HEK293 (cell line): ENCODE data around the gene MUC2.

Experiments used
- CTCF ChIA-PET: fragments of 350-600 bp; formaldehyde crosslinking; extraction: SDS; loops from one replicate; lab custom pipeline; 2021; ENCODE audit warnings: antibody characterized with exemption; lab: Yijun Ruan, JAX
- POLR2A ChIA-PET: fragments of 300-600 bp; formaldehyde crosslinking; extraction: SDS; loops from one replicate; lab custom pipeline; 2020; ENCODE audit warnings: antibody characterized with exemption, inconsistent platforms; lab: Yijun Ruan, JAX
- H3K27ac ChIP-seq: fragments of 200-500 bp; sonication (Bioruptor generic); 2 replicates; pipeline ENCODE4 v1.5.1; 2014; ENCODE audit warnings: low read depth, low read length, control low read depth, inconsistent platforms; ENCODE audit errors: extremely low read depth
- H3K36me3 ChIP-seq, 2 experiments: fragments of 200-500 bp in 1 of 2; sonication (Bioruptor generic) in 1 of 2; 1 replicate in 1 of 2; 2 replicates in 1 of 2; pipeline ENCODE4 v1.5.1; 2014 to 2017; ENCODE audit warnings: inconsistent platforms in 2 of 2, low read length in 2 of 2; ENCODE audit not compliant: control insufficient read depth in 2 of 2, insufficient read depth in 1 of 2
- H3K4me1 ChIP-seq: fragments of 200-500 bp; sonication (Bioruptor generic); 2 replicates; pipeline ENCODE4 v1.5.1; 2014; ENCODE audit warnings: mild to moderate bottlenecking, low read length, inconsistent platforms; ENCODE audit not compliant: control insufficient read depth, insufficient read depth
- H3K4me3 ChIP-seq: 2 replicates; pipeline ENCODE4 v1.5.1; 2011; ENCODE audit warnings: low read depth, mild to moderate bottlenecking, control low read depth, low read length, moderate library complexity
- H3K9me3 ChIP-seq: fragments of 200-500 bp; sonication (Bioruptor generic); 2 replicates; pipeline ENCODE4 v1.5.1; 2014; ENCODE audit warnings: low read depth, low read length, inconsistent platforms; ENCODE audit not compliant: control insufficient read depth, insufficient read depth
- EGR2 ChIP-seq: fragments of 450-650 bp; formaldehyde crosslinking; IDR thresholded peaks from 2 replicates; pipeline ENCODE4 v1.5.1; 2016; ENCODE audit warnings: low read depth, missing biosample characterization, missing genetic modification characterization
- KLF1 ChIP-seq: fragments of 450-650 bp; formaldehyde crosslinking; IDR thresholded peaks from 2 replicates; pipeline ENCODE4 v1.5.1; 2016; ENCODE audit warnings: missing biosample characterization, missing genetic modification characterization
- KLF7 ChIP-seq: fragments of 450-650 bp; formaldehyde crosslinking; IDR thresholded peaks from 2 replicates; pipeline ENCODE4 v1.5.1; 2016; ENCODE audit warnings: missing biosample characterization, missing genetic modification characterization, borderline replicate concordance
- MEIS1 ChIP-seq: sonication (generic); formaldehyde crosslinking; IDR thresholded peaks from 2 replicates; pipeline ENCODE4 v1.8.1; 2022; ENCODE audit warnings: missing genetic modification reagents, mild to moderate bottlenecking, borderline replicate concordance
- PRDM4 ChIP-seq: fragments of 450-650 bp; formaldehyde crosslinking; IDR thresholded peaks from 2 replicates; pipeline ENCODE4 v1.5.1; 2017; ENCODE audit warnings: missing biosample characterization, missing genetic modification characterization
- SCRT2 ChIP-seq: fragments of 450-650 bp; formaldehyde crosslinking; IDR thresholded peaks from 2 replicates; pipeline ENCODE4 v1.5.1; 2016; ENCODE audit warnings: missing biosample characterization, missing genetic modification characterization
- ZFP37 ChIP-seq: fragments of 450-650 bp; formaldehyde crosslinking; IDR thresholded peaks from 2 replicates; pipeline ENCODE4 v1.5.1; 2016; ENCODE audit warnings: missing biosample characterization, missing genetic modification characterization
- ZNF132 ChIP-seq: fragments of 450-650 bp; formaldehyde crosslinking; IDR thresholded peaks from 2 replicates; pipeline ENCODE4 v1.5.1; 2017; ENCODE audit warnings: missing biosample characterization, missing genetic modification characterization, borderline replicate concordance
- ZNF16 ChIP-seq: fragments of 450-650 bp; formaldehyde crosslinking; IDR thresholded peaks from 2 replicates; pipeline ENCODE4 v1.5.1; 2016; ENCODE audit warnings: low read depth, missing biosample characterization, missing genetic modification characterization
- ZNF26 ChIP-seq: fragments of 450-650 bp; formaldehyde crosslinking; IDR thresholded peaks from 2 replicates; pipeline ENCODE4 v1.5.1; 2016; ENCODE audit warnings: missing biosample characterization, missing genetic modification characterization
- ZNF274 ChIP-seq, 2 experiments: fragments of 200-500 bp in 1 of 2; fragments of 450-650 bp in 1 of 2; sonication (Bioruptor generic) in 1 of 2; formaldehyde crosslinking in 1 of 2; IDR thresholded peaks; 2 replicates each; pipeline versions ENCODE4 v1.5.1 to v1.6.1; 2014 to 2016; ENCODE audit warnings: borderline replicate concordance in 1 of 2, inconsistent platforms in 1 of 2, low read length in 1 of 2, missing biosample characterization in 1 of 2, missing genetic modification characterization in 1 of 2
- ZNF280D ChIP-seq: fragments of 450-650 bp; formaldehyde crosslinking; IDR thresholded peaks from 2 replicates; pipeline ENCODE4 v1.5.1; 2016; ENCODE audit warnings: missing biosample characterization, missing genetic modification characterization
- ZNF335 ChIP-seq: fragments of 450-650 bp; formaldehyde crosslinking; conservative IDR thresholded peaks from 2 replicates; pipeline ENCODE4 v1.5.1; 2016; ENCODE audit warnings: missing biosample characterization, missing genetic modification characterization
- ZNF416 ChIP-seq: fragments of 450-650 bp; formaldehyde crosslinking; IDR thresholded peaks from 2 replicates; pipeline ENCODE4 v1.5.1; 2016; ENCODE audit warnings: missing biosample characterization, missing genetic modification characterization
- ZNF449 ChIP-seq: fragments of 450-650 bp; formaldehyde crosslinking; IDR thresholded peaks from 2 replicates; pipeline ENCODE4 v1.5.1; 2017; ENCODE audit warnings: missing biosample characterization, mild to moderate bottlenecking, missing genetic modification characterization, moderate library complexity
- ZNF843 ChIP-seq: fragments of 450-650 bp; formaldehyde crosslinking; IDR thresholded peaks from 2 replicates; pipeline ENCODE4 v1.5.1; 2016; ENCODE audit warnings: missing biosample characterization, missing genetic modification characterization
- ZXDB ChIP-seq: fragments of 450-650 bp; formaldehyde crosslinking; IDR thresholded peaks from 2 replicates; pipeline ENCODE4 v1.5.1; 2016; ENCODE audit warnings: missing biosample characterization, missing genetic modification characterization

Gene MUC2

GRCh38 chr11:1100417-1101245 is 26.0 kb downstream of the MUC2 start (continued):
- no peak for TF ChIP-seq ZNF26 (tag by site-specific recombination)
- no peak for TF ChIP-seq ZNF449 (tag by site-specific recombination)

GRCh38 chr11:1101318-1102089 is 26.8 kb downstream of the MUC2 start:
- ChIA-PET POLR2A (no interaction called here), CTCF (interaction anchor here (0.6 kb wide), 1 partner anchor 168 kb away, joined by 3 read pairs; no protein-coding TSS in a partner anchor)
- no peak overlapping the region for H3K4me3 ChIP-seq
- H3K4me1 ChIP-seq: no peaks in the 10 kb centered on the region
- H3K36me3 ChIP-seq: no peaks in the 10 kb centered on the region
- no peak for TF ChIP-seq ZNF16 (tag by site-specific recombination)
- no peak for TF ChIP-seq MEIS1
- TF ChIP-seq ZNF335 (tag by site-specific recombination): no peak
- TF ChIP-seq ZNF843 (tag by site-specific recombination): no peak
- peak; percentile 97 for TF ChIP-seq KLF1 (tag by site-specific recombination)
- no peak for TF ChIP-seq PRDM4 (tag by site-specific recombination)
- TF ChIP-seq ZNF132 (tag by site-specific recombination): no peak
- H3K27ac ChIP-seq: no peak overlapping the region
- H3K9me3 ChIP-seq: no peaks in the 10 kb centered on the region

- CTCF ChIA-PET: no interaction called here
- Histone ChIP-seq H3K4me3 (no peak overlapping the region), H3K27ac (no peak overlapping the region), H3K4me1 (no peaks in the 10 kb centered on the region), H3K9me3 (no peaks in the 10 kb centered on the region), H3K36me3 (no peaks in the 10 kb centered on the region)
- POLR2A ChIA-PET: no interaction called here
- TF ChIP-seq ZNF416 (tag by site-specific recombination) (no peak), ZNF274 (IDR thresholded peaks at IDR 0.05; ENCODE audit: low read length) (no peak), ZNF274 (tag by site-specific recombination; IDR thresholded peaks at IDR 0.05; ENCODE audit: borderline replicate concordance) (no peak), KLF7 (no peak), ZNF449 (tag by site-specific recombination) (no peak), ZFP37 (tag by site-specific recombination) (no peak), SCRT2 (tag by site-specific recombination) (no peak), EGR2 (tag by site-specific recombination) (no peak), ZNF280D (tag by site-specific recombination) (no peak), ZXDB (tag by site-specific recombination) (no peak)
Measured at GRCh38 chr11:1102221-1102971, 27.7 kb downstream of the MUC2 start.
